ENCODE data around the gene PI16.

GRCh38 chr6:36969240-36969691 lies 14.7 kb downstream of the PI16 start:
- TF ChIP-seq CTCF (IDR thresholded peaks at IDR 0.05) (no peak), POLR2A (IDR thresholded peaks at IDR 0.05) (no peak), POLR2AphosphoS5 (IDR thresholded peaks at IDR 0.05) (no peak)

Data from sigmoid colon (tissue), 4 donors.